Globus pallidus (tissue), 1 donor: ENCODE data around the gene NUDT14.
A peak's percentile ranks its signal among the peaks of the same experiment; 100 is the strongest.

Experiments used
- DNase-seq: peaks from one replicate; pipeline ENCODE4 v3.0.0-alpha.2; 2015; ENCODE audit warnings: low spot score

NUDT14 gene

GRCh38 chr14:105212541-105213300 lies 31.6 kb upstream of the NUDT14 start:
- no peak for DNase-seq

- DNase-seq, result no peak
These were observed 30.6 kb upstream of the NUDT14 start for GRCh38 chr14:105211758-105212089.

- no peak for DNase-seq
These were observed 30.1 kb upstream of the NUDT14 start for GRCh38 chr14:105211086-105211757.

- DNase-seq, result no peak
These were observed 29.3 kb upstream of the NUDT14 start for GRCh38 chr14:105210266-105211025.

- no peak for DNase-seq
These were observed 28.5 kb upstream of the NUDT14 start for GRCh38 chr14:105209646-105210045.

GRCh38 chr14:105209091-105209490 lies 28.0 kb upstream of the NUDT14 start:
- DNase-seq, result no peak

- no peak for DNase-seq
These were observed 27.6 kb upstream of the NUDT14 start for GRCh38 chr14:105208738-105209075.

GRCh38 chr14:105207996-105208737 lies 27.1 kb upstream of the NUDT14 start:
- no peak for DNase-seq

GRCh38 chr14:105207460-105207901 lies 26.4 kb upstream of the NUDT14 start:
- no peak for DNase-seq

GRCh38 chr14:105206873-105207272 lies 25.8 kb upstream of the NUDT14 start:
- DNase-seq, result no peak

- DNase-seq, result no peak
These were observed 24.6 kb upstream of the NUDT14 start for GRCh38 chr14:105205673-105206208.

- DNase-seq, result no peak
These were observed 24.0 kb upstream of the NUDT14 start for GRCh38 chr14:105204931-105205672.

GRCh38 chr14:105204206-105204930 lies 23.3 kb upstream of the NUDT14 start:
- DNase-seq, result peak; percentile 70

GRCh38 chr14:105203701-105204100 lies 22.6 kb upstream of the NUDT14 start:
- no peak for DNase-seq

- peak; percentile 56 for DNase-seq
These were observed 22.0 kb upstream of the NUDT14 start for GRCh38 chr14:105203057-105203531.

- DNase-seq, result no peak
These were observed 20.9 kb upstream of the NUDT14 start for GRCh38 chr14:105201925-105202513.

GRCh38 chr14:105201156-105201924 lies 20.2 kb upstream of the NUDT14 start:
- DNase-seq, result no peak

GRCh38 chr14:105200641-105201040 lies 19.5 kb upstream of the NUDT14 start:
- no peak for DNase-seq

GRCh38 chr14:105200074-105200473 lies 19.0 kb upstream of the NUDT14 start:
- DNase-seq, result no peak
